HS-27A (cell line): ENCODE data around the gene SPRR1A.
"Not testable (repeated sequence)": the region's sequence is repeated elsewhere in the genome, so short reads cannot be mapped to it uniquely, and the experiment has no call there.

Experiments
- DNase-seq: peaks from one replicate; pipeline ENCODE4 v3.0.0-alpha.2; 2012; ENCODE audit warnings: low read depth, missing footprints

SPRR1A gene

GRCh38 chr1:152972196-152972886, 11.5 kb upstream of the SPRR1A start:
- DNase-seq, result no peak

GRCh38 chr1:152976688-152977087, 7.2 kb upstream of the SPRR1A start:
- DNase-seq, result no peak

DNA sequence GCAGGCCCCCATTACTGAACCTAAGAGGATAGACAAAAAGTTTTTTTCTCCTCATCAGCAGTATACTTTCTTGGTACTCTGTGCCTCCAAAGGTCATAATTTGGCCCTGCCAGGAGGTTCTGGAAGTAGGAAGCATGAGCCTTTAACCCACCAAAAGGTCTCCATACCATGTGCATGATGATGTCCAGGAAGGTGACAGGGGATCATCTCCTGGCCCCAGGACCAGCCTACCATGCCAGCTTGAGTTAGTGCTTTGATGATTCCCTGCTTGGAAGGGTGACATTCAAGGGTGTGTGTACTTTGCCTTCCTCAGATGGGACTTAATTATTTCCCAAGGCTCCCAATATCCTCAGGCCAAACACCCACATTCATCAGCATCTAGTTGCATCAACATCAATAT, 6.3 kb upstream of the SPRR1A start:
- DNase-seq, result no peak

GRCh38 chr1:152980676-152981075, 3.2 kb upstream of the SPRR1A start:
- DNase-seq, result no peak

DNA sequence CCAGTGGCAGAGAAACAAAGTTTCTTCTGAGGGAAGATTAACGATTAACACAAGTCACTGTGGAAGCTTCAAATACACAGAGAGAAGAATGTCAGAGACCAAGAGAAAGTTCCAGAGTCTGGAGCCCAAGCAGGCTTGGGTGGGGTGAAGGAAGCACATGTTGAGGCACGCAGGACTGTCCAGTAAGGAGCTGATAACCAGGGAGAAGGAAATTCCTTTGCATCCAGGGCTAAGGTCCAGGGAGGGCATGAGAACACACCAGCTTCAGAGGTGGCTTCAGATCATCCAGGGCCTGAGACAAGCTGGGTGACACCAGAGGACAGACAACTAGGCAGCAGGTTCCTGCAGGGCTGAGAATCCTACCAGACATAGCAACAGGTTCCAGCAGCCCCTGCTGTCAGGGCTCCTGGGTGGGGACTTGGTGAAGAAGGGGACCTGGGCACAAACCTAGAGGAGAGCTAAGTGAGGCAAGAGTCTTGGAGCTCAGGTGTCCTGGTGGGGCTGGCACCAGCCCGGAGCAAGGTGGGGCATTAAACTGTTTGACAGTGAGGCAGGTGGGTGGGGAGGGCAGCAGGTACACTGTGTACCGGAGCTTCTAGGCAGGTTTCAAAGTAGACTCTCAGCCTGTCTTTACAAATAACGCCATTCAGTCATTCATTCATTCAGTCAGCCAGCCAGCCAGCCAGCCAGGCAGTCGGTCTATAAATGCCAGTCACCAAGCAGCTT, 2.6 kb upstream of the SPRR1A start:
- DNase-seq, result no peak

DNA sequence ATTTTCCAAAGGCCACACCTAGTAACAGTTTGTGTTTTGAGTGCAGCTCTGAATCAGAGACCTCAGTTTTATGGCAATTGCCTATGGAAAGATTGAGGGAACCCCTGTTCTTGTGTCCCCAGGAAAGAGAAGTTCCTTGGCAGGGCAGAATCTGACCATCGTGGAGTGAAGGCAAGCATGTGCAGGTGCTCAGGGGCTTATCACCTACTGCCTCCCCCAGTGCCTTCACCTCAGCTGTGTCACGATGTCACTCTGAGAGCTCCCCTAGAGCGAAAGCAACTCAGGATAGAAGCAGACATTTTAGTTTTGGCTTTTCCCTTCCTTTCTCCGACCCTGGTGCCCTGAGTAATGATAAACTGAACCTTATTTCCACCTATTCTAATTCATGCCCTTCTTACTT, 1.8 kb upstream of the SPRR1A start:
- DNase-seq, result no peak

DNA sequence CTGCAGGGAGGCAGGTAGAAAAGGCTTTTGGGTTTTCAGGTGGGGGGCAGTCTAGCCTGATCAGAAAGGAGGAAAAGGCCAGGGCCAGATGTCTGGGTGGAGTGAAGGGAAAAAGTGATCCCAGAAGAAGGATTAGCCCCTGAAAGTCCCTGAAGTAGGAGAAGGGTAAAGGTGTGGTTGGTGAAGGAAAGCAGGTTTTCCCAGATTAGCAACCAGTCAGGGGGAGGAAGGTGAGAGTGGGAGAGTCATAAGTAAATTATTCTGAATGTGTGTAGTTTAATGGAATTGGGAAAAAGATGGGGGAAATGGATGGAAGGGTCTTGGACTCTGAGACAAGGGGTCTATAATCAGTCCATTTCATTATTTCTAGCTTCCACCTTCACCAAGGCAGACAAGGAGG, 647 bp upstream of the SPRR1A start:
- no peak for DNase-seq

GRCh38 chr1:152986578-152986977, 2.7 kb downstream of the SPRR1A start:
- DNase-seq, result no peak

GRCh38 chr1:152993186-152993585, 9.3 kb downstream of the SPRR1A start:
- no peak for DNase-seq

DNA sequence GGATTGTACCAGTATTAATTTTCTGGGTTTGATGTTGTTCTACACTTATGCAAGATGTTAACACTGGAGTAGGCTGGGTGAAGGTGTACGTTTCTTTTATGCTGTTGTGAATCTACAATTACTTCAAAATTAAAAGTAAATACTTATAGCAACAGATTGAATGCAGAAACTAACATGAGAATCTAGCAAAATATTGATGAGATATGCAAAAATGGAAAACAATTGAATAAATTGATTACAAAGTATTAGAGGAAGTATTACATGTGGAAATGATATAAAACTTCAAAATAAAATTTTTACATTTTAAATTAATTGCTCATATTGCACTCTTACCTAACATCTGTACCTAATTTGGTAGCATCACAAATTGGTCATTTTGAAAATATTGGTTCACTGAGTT, 12.0 kb downstream of the SPRR1A start:
- DNase-seq, result no peak

GRCh38 chr1:152996633-152997400, 12.9 kb downstream of the SPRR1A start:
- DNase-seq, result no peak

DNA sequence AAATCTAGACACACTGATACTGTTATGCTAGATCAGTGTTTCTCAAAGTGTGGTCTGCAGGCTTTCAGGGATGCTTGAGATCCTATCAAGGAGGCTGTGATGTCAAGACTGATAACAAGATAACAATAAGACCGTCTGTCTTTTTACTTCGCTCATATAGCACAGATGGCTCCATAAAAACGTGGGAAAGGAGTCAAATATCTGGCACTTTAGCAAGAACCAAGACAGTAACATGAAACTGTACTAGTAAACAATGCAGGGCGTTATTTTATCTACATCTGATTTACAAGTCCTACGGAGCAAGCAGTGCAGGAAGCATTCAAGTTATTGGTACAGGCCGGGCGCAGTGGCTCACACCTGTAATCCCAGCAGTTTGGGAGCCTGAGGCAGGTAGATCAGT, 14.0 kb downstream of the SPRR1A start:
- no peak for DNase-seq

DNA sequence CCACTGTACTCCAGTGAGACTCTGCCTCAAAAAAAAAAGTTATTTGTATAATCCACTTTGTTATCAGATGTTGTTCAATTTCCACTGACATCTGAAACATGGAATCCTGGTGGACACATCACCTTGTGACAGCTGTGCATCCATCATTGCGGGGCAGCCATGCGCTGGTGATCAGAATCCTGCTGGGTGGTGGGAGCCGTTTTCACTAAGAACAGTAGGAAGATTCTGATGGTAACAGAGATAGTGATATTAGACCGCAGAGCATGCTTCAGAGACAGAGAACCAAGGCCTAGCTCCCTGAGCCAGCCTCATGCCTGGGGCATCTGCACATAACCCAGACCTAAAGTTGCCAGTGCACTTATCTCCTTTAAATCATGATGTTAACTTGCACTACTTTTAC, 14.6 kb downstream of the SPRR1A start:
- DNase-seq, result no peak

DNA sequence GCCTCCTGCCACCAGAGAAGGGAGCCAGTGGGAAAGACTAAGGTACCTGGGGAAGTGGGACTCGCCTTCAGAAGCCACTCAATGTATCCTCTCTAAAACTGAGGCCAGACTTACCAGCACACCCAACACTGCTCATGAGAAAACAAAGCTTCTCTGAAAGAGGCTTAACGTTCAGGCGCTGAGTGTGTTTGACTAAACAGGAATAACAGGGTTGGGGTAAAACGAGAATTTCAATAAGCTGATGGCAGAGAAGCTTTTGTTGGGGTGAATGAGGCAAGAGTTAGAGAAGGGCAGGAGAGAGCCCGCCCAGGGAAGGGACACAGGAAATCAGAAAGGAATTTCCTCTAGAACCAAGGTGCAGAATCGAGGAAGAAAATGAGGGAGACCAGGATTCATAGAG, 15.9 kb downstream of the SPRR1A start:
- no peak for DNase-seq

DNA sequence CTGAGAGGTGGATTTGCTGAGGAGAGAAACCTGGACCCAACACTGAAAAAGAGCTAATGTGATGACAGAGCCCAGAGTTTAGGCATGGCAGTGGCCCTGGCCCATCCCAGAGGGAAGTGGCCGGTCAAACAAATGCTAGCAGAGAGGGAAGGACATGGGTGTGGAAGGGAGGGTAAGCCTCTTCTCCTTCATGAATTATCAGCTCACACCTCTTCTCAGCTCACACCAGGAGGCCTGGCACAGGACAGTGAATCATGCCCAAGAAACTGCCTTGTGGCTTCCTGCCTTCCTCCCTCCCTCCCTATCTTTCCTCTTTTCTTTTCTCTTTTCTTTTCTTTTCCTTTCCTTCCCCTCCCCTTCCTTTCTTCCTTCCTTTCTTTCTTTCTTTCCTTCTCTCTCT, 16.4 kb downstream of the SPRR1A start:
- DNase-seq, result no peak

GRCh38 chr1:153001382-153001781, 17.5 kb downstream of the SPRR1A start, which contains the start of gene SPRR3:
SPRR3 (plus strand) TSS chr1:153001749; CDS start chr1:153003021, 1,272 bp downstream.
- DNase-seq, result no peak

DNA sequence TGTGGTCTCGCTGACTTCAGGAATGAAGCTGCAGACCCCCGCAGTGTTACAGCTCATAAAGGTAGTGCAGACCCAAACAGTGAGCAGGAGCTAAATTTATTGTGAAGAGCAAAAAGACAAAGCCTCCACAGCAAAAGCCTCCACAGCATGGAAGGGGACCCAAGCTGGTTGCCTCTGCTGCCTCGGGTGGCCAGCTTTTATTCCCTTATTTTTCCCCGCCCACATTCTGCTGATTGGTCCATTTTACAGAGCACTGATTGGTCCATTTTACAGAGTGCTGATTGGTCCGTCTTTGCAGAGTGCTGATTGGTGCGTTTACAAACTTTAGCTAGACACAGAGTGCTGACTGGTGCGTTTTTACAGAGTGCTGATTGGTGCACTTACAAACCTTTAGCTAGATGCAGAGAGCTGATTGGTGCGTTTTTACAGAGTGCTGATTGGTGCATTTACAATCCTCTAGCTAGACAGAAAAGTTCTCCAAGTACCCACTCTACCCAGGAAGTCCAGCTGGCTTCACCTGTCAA, 27.4 kb downstream of the SPRR1A start:
- DNase-seq, result not testable (repeated sequence)

GRCh38 chr1:153021829-153022228, 37.9 kb downstream of the SPRR1A start:
- not testable (repeated sequence) for DNase-seq

DNA sequence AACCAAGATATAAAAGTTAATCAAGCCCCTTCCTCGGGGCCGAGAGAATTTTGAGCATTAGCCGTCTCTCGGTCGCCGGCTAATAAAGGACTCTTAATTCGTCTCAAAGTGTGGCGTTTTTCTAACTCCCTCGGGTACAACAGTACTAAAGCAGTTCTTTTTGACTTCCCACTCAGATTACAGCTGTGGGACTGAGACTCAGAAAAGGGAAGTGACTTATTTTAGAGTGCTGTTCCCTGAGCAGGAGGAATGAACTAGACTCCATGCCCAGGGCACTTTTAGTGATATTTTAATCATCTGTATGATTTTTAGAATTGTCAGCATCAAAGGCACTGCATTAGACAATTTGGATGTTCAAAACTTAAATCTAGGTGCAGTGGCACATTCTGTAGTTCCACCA, 38.5 kb downstream of the SPRR1A start:
- DNase-seq, result not testable (repeated sequence)

DNA sequence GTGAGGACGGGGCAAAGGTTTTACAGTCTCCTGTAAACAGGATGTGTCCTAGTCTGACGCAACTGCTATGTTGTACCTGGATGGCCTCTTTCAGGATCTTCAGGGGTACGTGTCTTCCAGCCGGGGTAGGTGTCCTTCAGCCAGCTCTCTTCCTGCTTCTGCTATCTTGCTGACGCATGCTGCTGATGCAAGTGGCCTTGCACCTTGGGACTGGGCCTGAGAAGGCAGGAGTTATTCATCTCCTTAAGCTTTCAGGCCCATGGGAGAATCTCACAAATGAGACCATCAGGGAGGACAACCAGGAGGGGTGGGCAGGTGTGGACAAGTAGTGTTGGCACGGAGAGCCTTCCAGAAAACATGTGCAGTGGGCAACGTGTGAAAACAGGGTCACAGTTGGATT, 39.2 kb downstream of the SPRR1A start:
- no peak for DNase-seq

DNA sequence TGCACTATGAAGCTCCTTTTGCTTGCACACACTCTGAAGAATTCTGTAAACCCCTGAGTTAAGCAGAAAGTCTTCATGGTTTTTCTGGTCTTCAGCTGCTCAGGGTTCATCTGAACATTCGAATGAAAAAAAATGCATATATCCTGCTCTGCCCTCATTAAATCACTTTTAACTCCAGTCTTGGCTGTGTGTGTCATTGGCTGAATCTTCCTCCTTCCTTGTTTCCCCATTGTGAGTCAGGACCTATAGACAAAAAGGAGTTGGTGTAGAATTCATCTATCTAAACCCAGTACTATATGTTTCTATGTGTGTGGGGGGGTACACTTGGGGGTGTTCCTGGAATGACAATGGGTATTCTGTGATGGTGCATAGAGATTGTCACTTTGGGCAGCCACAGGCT, 40.5 kb downstream of the SPRR1A start:
- no peak for DNase-seq

- DNase-seq, result no peak
These were observed 41.9 kb downstream of the SPRR1A start for GRCh38 chr1:153025797-153026196.

DNA sequence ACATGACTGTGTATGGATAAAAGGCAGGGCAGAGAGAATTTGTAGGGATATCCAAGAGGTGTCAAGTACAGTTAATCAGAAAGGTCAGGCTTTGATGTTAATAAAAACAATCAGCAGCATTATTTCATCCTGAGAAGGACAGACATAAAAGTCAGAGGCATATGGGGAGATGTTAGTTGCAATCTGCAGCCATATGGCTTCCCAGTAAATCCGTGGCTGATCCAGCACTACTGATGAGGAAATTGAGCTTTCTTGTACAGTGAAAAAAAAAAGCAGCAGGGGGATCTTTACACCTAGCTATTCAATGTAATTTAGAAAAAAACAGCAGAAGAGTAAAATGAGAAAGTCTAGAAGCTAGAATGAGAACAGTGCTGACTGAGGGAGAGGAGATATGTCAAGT, 44.9 kb downstream of the SPRR1A start:
- DNase-seq, result no peak
